ENCODE data around the gene PPP1R1B. TPM values are rescaled to one million over a fixed set of nuclear protein-coding genes. Genes with fewer than 3 reads are reported as not detected.

PPP1R1B gene
- total and polyA plus RNA-seq, 7 donors: 4.2 to 280 (median 12.1) TPM

GRCh38 chr17:39667945-39668924 is 41.5 kb downstream of the PPP1R1B start, which contains the start of gene PNMT:
Gene PNMT, plus strand, starts transcription at chr17:39668453. Its CDS starts 23 bp downstream, at chr17:39668476.
- intact Hi-C loops (cut with DNase I): loop anchor here (2.0 kb wide), 1 partner anchor 45 kb away; no protein-coding TSS in a partner anchor
- Histone ChIP-seq H3K9me3 (no peaks in the 10 kb centered on the region), H3K4me1 (peaks cover 0 to 35% (median 26%) of the 10 kb centered on the region in 4 donors), H3K27me3 (peaks cover 39 to 79% (median 60%) of the 10 kb centered on the region in 3 donors), H3K27ac (peak within 1 kb of the TSS in 2 of 4 donors; percentile 32 to 52), H3K4me3 (peak within 1 kb of the TSS; percentile 6 to 54 (median 41)), H3K36me3 (no peaks in the 10 kb centered on the region)
- TF ChIP-seq CTCF (IDR thresholded peaks at IDR 0.05) (peak in 3 of 4 experiments; percentile 36 to 55 (median 40)), EP300 (IDR thresholded peaks at IDR 0.05) (no peak)
- no peak for DNase-seq
- WGBS, 2 donors: 1 to 2% methylated on average over 85 of the region's 85 CpGs

GRCh38 chr17:39669897-39670735 is 43.4 kb downstream of the PPP1R1B start:
- intact Hi-C loops (cut with DNase I): loop anchor here (2.0 kb wide), 1 partner anchor 47 kb away; no protein-coding TSS in a partner anchor
- Histone ChIP-seq H3K36me3 (no peaks in the 10 kb centered on the region), H3K27me3 (peaks cover 39 to 74% (median 60%) of the 10 kb centered on the region in 3 donors), H3K27ac (no peak overlapping the region), H3K4me3 (no peak overlapping the region), H3K9me3 (no peaks in the 10 kb centered on the region), H3K4me1 (peaks cover 0 to 29% (median 26%) of the 10 kb centered on the region in 4 donors)
- DNase-seq: no peak
- TF ChIP-seq CTCF (IDR thresholded peaks at IDR 0.05) (no peak), POLR2AphosphoS5 (IDR thresholded peaks at IDR 0.05) (no peak), EP300 (IDR thresholded peaks at IDR 0.05) (no peak), POLR2A (IDR thresholded peaks at IDR 0.05) (no peak)
- 89 to 93% methylated on average over 23 of the region's 23 CpGs for WGBS, 2 donors

GRCh38 chr17:39670746-39671145 is 44.0 kb downstream of the PPP1R1B start:
- H3K9me3 ChIP-seq: no peaks in the 10 kb centered on the region
- intact Hi-C loops (cut with DNase I): no loop called here
- WGBS, 2 donors: 65 to 71% methylated on average over 4 of the region's 4 CpGs
- no peak overlapping the region for H3K4me3 ChIP-seq
- DNase-seq: no peak
- no peak for TF ChIP-seq POLR2AphosphoS5 (IDR thresholded peaks at IDR 0.05)
- TF ChIP-seq EP300 (IDR thresholded peaks at IDR 0.05): no peak
- TF ChIP-seq CTCF (IDR thresholded peaks at IDR 0.05): no peak
- no peak for TF ChIP-seq POLR2A (IDR thresholded peaks at IDR 0.05)
- no peaks in the 10 kb centered on the region for H3K36me3 ChIP-seq
- peaks cover 0 to 29% (median 26%) of the 10 kb centered on the region in 4 donors for H3K4me1 ChIP-seq
- H3K27ac ChIP-seq: no peak overlapping the region
- H3K27me3 ChIP-seq: peaks cover 39 to 67% (median 60%) of the 10 kb centered on the region in 3 donors

GRCh38 chr17:39671651-39672521 is 45.1 kb downstream of the PPP1R1B start:
- DNase-seq: no peak
- Histone ChIP-seq H3K27me3 (peaks cover 33 to 56% (median 51%) of the 10 kb centered on the region in 3 donors), H3K27ac (no peak overlapping the region), H3K4me1 (peaks cover 0 to 19% (median 19%) of the 10 kb centered on the region in 4 donors), H3K4me3 (no peak overlapping the region), H3K36me3 (no peaks in the 10 kb centered on the region), H3K9me3 (no peaks in the 10 kb centered on the region)
- 20 to 51% methylated on average over 19 of the region's 19 CpGs for WGBS, 2 donors
- TF ChIP-seq CTCF (IDR thresholded peaks at IDR 0.05) (peak in 3 of 4 experiments; percentile 23 to 37 (median 35)), EP300 (IDR thresholded peaks at IDR 0.05) (no peak), POLR2A (IDR thresholded peaks at IDR 0.05) (no peak), POLR2AphosphoS5 (IDR thresholded peaks at IDR 0.05) (no peak)
- intact Hi-C loops (cut with DNase I): no loop called here

Measured in sigmoid colon (tissue), 7 donors.